DND-41 (cell line): ENCODE results near the gene AKT1S1.

ENCODE experiments used
- EZH2 ChIP-seq: IDR thresholded peaks from 3 replicates; pipeline ENCODE4 v1.6.1; 2012; ENCODE audit warnings: borderline replicate concordance, low read depth, mild to moderate bottlenecking, moderate library complexity, low read length, inconsistent platforms; ENCODE audit not compliant: severe bottlenecking
- TF ChIP-seq, protein P1 (sequence below): IDR thresholded peaks from 2 replicates; pipeline ENCODE4 v1.5.1; 2012; ENCODE audit warnings: borderline replicate concordance, low read length, moderate library complexity, mild to moderate bottlenecking; ENCODE audit not compliant: poor library complexity, severe bottlenecking; ENCODE audit errors: extremely low read depth

DNA sequence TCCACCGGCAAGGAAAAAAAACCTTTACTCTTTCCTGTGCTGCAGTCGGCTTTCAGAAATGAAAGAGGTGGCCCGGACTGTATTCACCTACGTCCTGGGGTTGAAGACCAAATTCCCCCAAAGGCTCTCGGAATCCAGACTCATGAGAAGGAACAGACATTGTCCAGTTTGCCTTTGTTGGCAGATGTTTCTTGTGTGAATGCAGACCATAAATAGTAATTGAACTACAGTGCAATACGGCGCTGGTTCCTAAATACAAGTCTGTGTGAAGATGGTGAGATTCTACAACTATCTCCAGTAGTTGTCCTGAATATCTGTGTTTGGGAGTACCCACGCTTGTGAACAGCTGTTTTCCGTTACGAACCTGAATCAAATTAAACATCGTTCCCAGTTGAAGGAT, 37.4 kb downstream of the AKT1S1 start:
- TF ChIP-seq, protein P1, sequence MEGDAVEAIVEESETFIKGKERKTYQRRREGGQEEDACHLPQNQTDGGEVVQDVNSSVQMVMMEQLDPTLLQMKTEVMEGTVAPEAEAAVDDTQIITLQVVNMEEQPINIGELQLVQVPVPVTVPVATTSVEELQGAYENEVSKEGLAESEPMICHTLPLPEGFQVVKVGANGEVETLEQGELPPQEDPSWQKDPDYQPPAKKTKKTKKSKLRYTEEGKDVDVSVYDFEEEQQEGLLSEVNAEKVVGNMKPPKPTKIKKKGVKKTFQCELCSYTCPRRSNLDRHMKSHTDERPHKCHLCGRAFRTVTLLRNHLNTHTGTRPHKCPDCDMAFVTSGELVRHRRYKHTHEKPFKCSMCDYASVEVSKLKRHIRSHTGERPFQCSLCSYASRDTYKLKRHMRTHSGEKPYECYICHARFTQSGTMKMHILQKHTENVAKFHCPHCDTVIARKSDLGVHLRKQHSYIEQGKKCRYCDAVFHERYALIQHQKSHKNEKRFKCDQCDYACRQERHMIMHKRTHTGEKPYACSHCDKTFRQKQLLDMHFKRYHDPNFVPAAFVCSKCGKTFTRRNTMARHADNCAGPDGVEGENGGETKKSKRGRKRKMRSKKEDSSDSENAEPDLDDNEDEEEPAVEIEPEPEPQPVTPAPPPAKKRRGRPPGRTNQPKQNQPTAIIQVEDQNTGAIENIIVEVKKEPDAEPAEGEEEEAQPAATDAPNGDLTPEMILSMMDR: no peak
- TF ChIP-seq EZH2: no peak
